GM18520 (cell line): ENCODE data around the gene PNPLA6.
"Not testable (repeated sequence)": the region's sequence is repeated elsewhere in the genome, so short reads cannot be mapped to it uniquely, and the experiment has no call there.

Experiments used
- ATAC-seq: cut with Tn5 transposase; IDR thresholded peaks from one replicate; pipeline ENCODE4 v1.9.1; 2021; ENCODE audit not compliant: unreplicated experiment

Gene PNPLA6

GRCh38 chr19:7552781-7553180 is 17.3 kb downstream of the PNPLA6 start:
- no peak for ATAC-seq

- no peak for ATAC-seq
These were observed 19.0 kb downstream of the PNPLA6 start for GRCh38 chr19:7554565-7554964.

GRCh38 chr19:7554990-7555864 is 19.7 kb downstream of the PNPLA6 start:
- ATAC-seq: no peak

GRCh38 chr19:7556696-7557315 is 21.3 kb downstream of the PNPLA6 start:
- ATAC-seq: no peak

GRCh38 chr19:7558667-7559066 is 23.1 kb downstream of the PNPLA6 start:
- no peak for ATAC-seq

GRCh38 chr19:7559102-7559501 is 23.6 kb downstream of the PNPLA6 start:
- ATAC-seq: no peak

- no peak for ATAC-seq
These were observed 24.7 kb downstream of the PNPLA6 start for GRCh38 chr19:7560255-7560654.

- no peak for ATAC-seq
These were observed 25.8 kb downstream of the PNPLA6 start for GRCh38 chr19:7561325-7561724.

- no peak for ATAC-seq
These were observed 27.3 kb downstream of the PNPLA6 start for GRCh38 chr19:7562646-7563393.

- no peak for ATAC-seq
These were observed 29.3 kb downstream of the PNPLA6 start for GRCh38 chr19:7564866-7565265.

- no peak for ATAC-seq
These were observed 29.8 kb downstream of the PNPLA6 start for GRCh38 chr19:7565332-7565731.

- no peak for ATAC-seq
These were observed 35.2 kb downstream of the PNPLA6 start for GRCh38 chr19:7570761-7571160.

GRCh38 chr19:7575434-7576040 is 40.0 kb downstream of the PNPLA6 start:
- no peak for ATAC-seq

GRCh38 chr19:7577422-7577821 is 41.9 kb downstream of the PNPLA6 start:
- not testable (repeated sequence) for ATAC-seq

- ATAC-seq: no peak
These were observed 42.6 kb downstream of the PNPLA6 start for GRCh38 chr19:7578127-7578526.

- no peak for ATAC-seq
These were observed 43.7 kb downstream of the PNPLA6 start for GRCh38 chr19:7579182-7579581.

GRCh38 chr19:7582446-7582845 is 46.9 kb downstream of the PNPLA6 start:
- no peak for ATAC-seq

GRCh38 chr19:7589822-7590221 is 54.3 kb downstream of the PNPLA6 start:
- no peak for ATAC-seq

GRCh38 chr19:7590256-7590655 is 54.7 kb downstream of the PNPLA6 start:
- no peak for ATAC-seq

- no peak for ATAC-seq
These were observed 60.1 kb downstream of the PNPLA6 start, which contains the start of gene CAMSAP3 for GRCh38 chr19:7595466-7596133. Gene CAMSAP3 (plus strand): TSS chr19:7595863. CDS start chr19:7596003, 140 bp downstream.
